Endothelial cell of umbilical vein (primary cell): ENCODE measurements around the gene R3HDM2.
A peak's percentile ranks its signal among the peaks of the same experiment; 100 is the strongest.

Source experiments
- EZH2 ChIP-seq: IDR thresholded peaks from 2 replicates; pipeline ENCODE4 v1.6.1; 2012; ENCODE audit warnings: borderline replicate concordance, low read depth, mild to moderate bottlenecking, moderate library complexity, low read length, inconsistent platforms; ENCODE audit not compliant: severe bottlenecking
- FOS ChIP-seq: IDR thresholded peaks from 2 replicates; pipeline ENCODE4 v1.6.1; 2011; ENCODE audit warnings: mild to moderate bottlenecking, low read length, moderate library complexity, borderline replicate concordance; ENCODE audit not compliant: insufficient read depth
- GATA2 ChIP-seq: IDR thresholded peaks from 2 replicates; pipeline ENCODE4 v1.7.0; 2011; ENCODE audit warnings: low read depth, mild to moderate bottlenecking, moderate library complexity, mixed read lengths, low read length; ENCODE audit not compliant: insufficient read length, insufficient read depth
- JUN ChIP-seq: IDR thresholded peaks from 2 replicates; pipeline ENCODE4 v1.6.1; 2011; ENCODE audit warnings: borderline replicate concordance, low read depth; ENCODE audit not compliant: insufficient read length, insufficient read depth
- MYC ChIP-seq: IDR thresholded peaks from one replicate; pipeline ENCODE4 v1.6.1; 2011; ENCODE audit warnings: mild to moderate bottlenecking, low read depth, low read length
- POLR2A ChIP-seq: IDR thresholded peaks from 2 replicates; pipeline ENCODE4 v1.6.1; 2012; ENCODE audit warnings: low read depth, mild to moderate bottlenecking, control low read depth, low read length
- POLR2AphosphoS5 ChIP-seq: IDR thresholded peaks from 2 replicates; pipeline ENCODE4 v1.6.1; 2012; ENCODE audit warnings: low read depth, mild to moderate bottlenecking, control low read depth, low read length, moderate library complexity; ENCODE audit not compliant: insufficient read depth
- TF ChIP-seq, protein P1 (sequence below), 2 donors: IDR thresholded peaks; 1 replicate in 1 of 2; 2 replicates in 1 of 2; pipeline ENCODE4 v1.5.1; 2011; ENCODE audit warnings: low read length in 2 of 2, mild to moderate bottlenecking in 2 of 2, moderate library complexity in 2 of 2, control low read depth in 1 of 2, inconsistent platforms in 1 of 2, low read depth in 1 of 2; ENCODE audit not compliant: insufficient read depth in 1 of 2; ENCODE audit errors: extremely low read depth in 1 of 2
- TF ChIP-seq, protein P2 (sequence below): IDR thresholded peaks from 2 replicates; pipeline ENCODE4 v1.6.1; 2011; ENCODE audit not compliant: insufficient read depth, insufficient read length

DNA sequence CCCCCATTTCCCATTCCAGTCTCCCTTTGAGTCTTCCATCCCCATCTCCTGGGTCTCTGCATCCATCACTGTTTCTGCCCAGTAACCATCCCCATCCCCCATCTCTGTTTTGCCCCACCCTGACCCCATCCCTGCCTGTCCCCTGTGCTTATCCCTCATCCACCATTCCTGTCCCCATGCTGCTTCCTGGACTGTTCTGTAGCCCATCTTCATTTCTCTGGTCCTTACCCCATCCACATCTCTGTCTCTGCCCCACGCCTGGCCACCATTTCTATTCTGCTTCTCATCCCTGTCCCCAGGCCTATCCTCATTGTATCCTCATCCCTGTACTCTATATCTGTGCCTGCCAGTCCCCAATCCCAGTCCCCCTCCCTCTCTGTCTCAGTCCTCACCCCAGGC, 210.1 kb downstream of the R3HDM2 start:
- TF ChIP-seq, protein P1, sequence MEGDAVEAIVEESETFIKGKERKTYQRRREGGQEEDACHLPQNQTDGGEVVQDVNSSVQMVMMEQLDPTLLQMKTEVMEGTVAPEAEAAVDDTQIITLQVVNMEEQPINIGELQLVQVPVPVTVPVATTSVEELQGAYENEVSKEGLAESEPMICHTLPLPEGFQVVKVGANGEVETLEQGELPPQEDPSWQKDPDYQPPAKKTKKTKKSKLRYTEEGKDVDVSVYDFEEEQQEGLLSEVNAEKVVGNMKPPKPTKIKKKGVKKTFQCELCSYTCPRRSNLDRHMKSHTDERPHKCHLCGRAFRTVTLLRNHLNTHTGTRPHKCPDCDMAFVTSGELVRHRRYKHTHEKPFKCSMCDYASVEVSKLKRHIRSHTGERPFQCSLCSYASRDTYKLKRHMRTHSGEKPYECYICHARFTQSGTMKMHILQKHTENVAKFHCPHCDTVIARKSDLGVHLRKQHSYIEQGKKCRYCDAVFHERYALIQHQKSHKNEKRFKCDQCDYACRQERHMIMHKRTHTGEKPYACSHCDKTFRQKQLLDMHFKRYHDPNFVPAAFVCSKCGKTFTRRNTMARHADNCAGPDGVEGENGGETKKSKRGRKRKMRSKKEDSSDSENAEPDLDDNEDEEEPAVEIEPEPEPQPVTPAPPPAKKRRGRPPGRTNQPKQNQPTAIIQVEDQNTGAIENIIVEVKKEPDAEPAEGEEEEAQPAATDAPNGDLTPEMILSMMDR (IDR thresholded peaks at IDR 0.05; ENCODE audit: extremely low read depth in 1 of 2, insufficient read depth in 1 of 2, low read depth in 1 of 2, low read length in 2 of 2), result no peak
- TF ChIP-seq, protein P2, sequence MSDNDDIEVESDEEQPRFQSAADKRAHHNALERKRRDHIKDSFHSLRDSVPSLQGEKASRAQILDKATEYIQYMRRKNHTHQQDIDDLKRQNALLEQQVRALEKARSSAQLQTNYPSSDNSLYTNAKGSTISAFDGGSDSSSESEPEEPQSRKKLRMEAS, result no peak
- TF ChIP-seq POLR2A, result no peak
- TF ChIP-seq POLR2AphosphoS5, result no peak
- peak; percentile 24 for TF ChIP-seq EZH2
- TF ChIP-seq MYC, result no peak
- TF ChIP-seq GATA2, result no peak
- TF ChIP-seq FOS, result no peak
- TF ChIP-seq JUN, result no peak
